Ascending aorta (tissue), 2 donors: ENCODE results near the gene ROBO4. TPM values are rescaled to one million over a fixed set of nuclear protein-coding genes. Genes with fewer than 3 reads are reported as not detected.

ENCODE experiments used
- DNase-seq, 2 donors: peaks; one replicate each; pipeline ENCODE4 v3.0.0-alpha.2; 2019; ENCODE audit warnings: low spot score in 2 of 2
- H3K27ac ChIP-seq, 2 donors: fragments of 200-600 bp; sonication (generic); one replicate each; pipeline ENCODE4 v1.5.1; 2016 to 2017; ENCODE audit warnings: mild to moderate bottlenecking in 1 of 2
- H3K27me3 ChIP-seq: fragments of 200-600 bp; sonication (generic); one replicate; pipeline ENCODE4 v1.5.1; 2017
- H3K36me3 ChIP-seq, 2 donors: fragments of 200-600 bp; sonication (generic); one replicate each; pipeline ENCODE4 v1.5.1; 2016
- H3K4me1 ChIP-seq, 2 donors: fragments of 200-600 bp; sonication (generic); one replicate each; pipeline ENCODE4 v1.5.1; 2016 to 2017; ENCODE audit warnings: mild to moderate bottlenecking in 1 of 2
- H3K4me3 ChIP-seq, 2 donors: fragments of 200-600 bp; sonication (generic); one replicate each; pipeline ENCODE4 v1.5.1; 2016 to 2017; ENCODE audit warnings: mild to moderate bottlenecking in 1 of 2
- H3K9me3 ChIP-seq, 2 donors: fragments of 200-600 bp; sonication (generic); one replicate each; pipeline ENCODE4 v1.5.1; 2016
- CTCF ChIP-seq, 3 experiments: fragments of 200-600 bp in 2 of 3; fragments of 450-650 bp in 1 of 3; sonication (generic) in 2 of 3; IDR thresholded peaks; one replicate each; pipeline ENCODE4 v1.5.1; 2016 to 2019; ENCODE audit warnings: antibody characterized with exemption in 3 of 3, mild to moderate bottlenecking in 1 of 3, moderate library complexity in 1 of 3
- intact Hi-C: fragments of 100-400 bp; cut with DNase I; formaldehyde crosslinking; loops from one replicate; pipeline ENCODE4 v1.15.1; 2023
- total RNA-seq: library from RNA; depleted of rRNA; stranded (reverse); fragments of >200 nt; gene quantifications from one replicate; pipeline ENCODE4 v1.1.0, GENCODE V29; 2016

The ROBO4 gene
- total RNA-seq, 1 donor from 2014 or later, result 51.5 TPM

GRCh38 chr11:124868331-124869274 lies 29.1 kb downstream of the ROBO4 start:
- Histone ChIP-seq H3K27me3 (peaks cover 17% of the 10 kb centered on the region), H3K36me3 (no peaks in the 10 kb centered on the region), H3K4me3 (no peak overlapping the region), H3K4me1 (peaks cover 4 to 14% of the 10 kb centered on the region in 2 donors), H3K9me3 (no peaks in the 10 kb centered on the region), H3K27ac (no peak overlapping the region)
- no peak for DNase-seq
- intact Hi-C loops, result no loop called here
- no peak for TF ChIP-seq CTCF (IDR thresholded peaks at IDR 0.05)

GRCh38 chr11:124867700-124868099 lies 30.0 kb downstream of the ROBO4 start:
- H3K36me3 ChIP-seq, result no peaks in the 10 kb centered on the region
- no peaks in the 10 kb centered on the region for H3K9me3 ChIP-seq
- H3K4me3 ChIP-seq, result no peak overlapping the region
- peaks cover 17% of the 10 kb centered on the region for H3K27me3 ChIP-seq
- peak in 2 of 3 experiments; percentile 46 to 48 for TF ChIP-seq CTCF (IDR thresholded peaks at IDR 0.05)
- no peak for DNase-seq
- H3K27ac ChIP-seq, result no peak overlapping the region
- H3K4me1 ChIP-seq, result peaks cover 4 to 17% of the 10 kb centered on the region in 2 donors
- intact Hi-C loops, result loop anchor here (2.0 kb wide), 1 partner anchor 31 kb away; no protein-coding TSS in a partner anchor

- Histone ChIP-seq H3K27me3 (peaks cover 17% of the 10 kb centered on the region), H3K27ac (no peak overlapping the region), H3K4me3 (peak overlapping the region; percentile 31 to 51), H3K9me3 (no peaks in the 10 kb centered on the region), H3K36me3 (no peaks in the 10 kb centered on the region), H3K4me1 (peaks cover 4 to 17% of the 10 kb centered on the region in 2 donors)
- peak; percentile 48 to 81 (median 80) for TF ChIP-seq CTCF (IDR thresholded peaks at IDR 0.05)
- no peak for DNase-seq
- intact Hi-C loops, result loop anchor here (2.0 kb wide), 1 partner anchor 29 kb away; no protein-coding TSS in a partner anchor
Observed at GRCh38 chr11:124865902-124866851, 31.5 kb downstream of the ROBO4 start.

GRCh38 chr11:124865181-124865901 lies 32.3 kb downstream of the ROBO4 start, which contains the start of gene ROBO3:
Gene ROBO3 (plus strand): TSS chr11:124865432. CDS start chr11:124865578, 146 bp downstream.
- Histone ChIP-seq H3K27me3 (peaks cover 17% of the 10 kb centered on the region), H3K36me3 (no peaks in the 10 kb centered on the region), H3K4me1 (peaks cover 4 to 17% of the 10 kb centered on the region in 2 donors), H3K9me3 (no peaks in the 10 kb centered on the region), H3K27ac (no peak within 1 kb of the TSS), H3K4me3 (peak within 1 kb of the TSS; percentile 31 to 51)
- intact Hi-C loops, result no loop called here
- TF ChIP-seq CTCF (IDR thresholded peaks at IDR 0.05), result no peak
- no peak for DNase-seq

DNA sequence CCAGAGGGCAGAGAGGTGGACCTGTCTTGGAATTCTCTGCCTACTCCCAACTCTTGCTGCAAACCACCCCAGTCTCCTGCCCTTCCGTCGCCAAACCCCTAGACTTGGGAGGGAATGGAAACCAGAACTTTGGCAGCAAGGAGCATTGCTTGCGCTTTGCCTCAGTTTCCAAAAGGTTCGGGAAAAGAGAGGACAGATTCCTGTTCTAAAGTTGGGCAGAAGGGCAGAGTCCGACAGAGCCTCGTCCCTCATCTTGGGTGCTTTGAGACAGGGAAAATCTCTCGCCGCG lies 32.8 kb downstream of the ROBO4 start:
- DNase-seq, result no peak
- intact Hi-C loops, result no loop called here
- Histone ChIP-seq H3K4me3 (peak overlapping the region in 1 of 2 donors; percentile 51), H3K36me3 (no peaks in the 10 kb centered on the region), H3K9me3 (no peaks in the 10 kb centered on the region), H3K27me3 (peaks cover 17% of the 10 kb centered on the region), H3K27ac (no peak overlapping the region), H3K4me1 (peaks cover 4 to 17% of the 10 kb centered on the region in 2 donors)
- no peak for TF ChIP-seq CTCF (IDR thresholded peaks at IDR 0.05)
